Mesothelial cell of epicardium (in vitro differentiated cells): ENCODE data around the gene DIP2C. TPM values are rescaled to one million over a fixed set of nuclear protein-coding genes. Genes with fewer than 3 reads are reported as not detected.

Experiments used
- DNase-seq, 2 experiments: peaks; one replicate each; pipeline ENCODE4 v3.0.0; 2021; ENCODE audit warnings: low spot score in 2 of 2; ENCODE audit not compliant: unreplicated experiment in 2 of 2
- H3K27ac Mint-ChIP-seq: 2 replicates; pipeline ENCODE4 v1.8.0; 2021; ENCODE audit warnings: mixed read lengths
- H3K27me3 Mint-ChIP-seq: 2 replicates; pipeline ENCODE4 v1.8.0; 2021; ENCODE audit warnings: low read depth, mixed read lengths
- H3K36me3 Mint-ChIP-seq: 2 replicates; pipeline ENCODE4 v1.8.0; 2021; ENCODE audit warnings: mixed read lengths
- H3K4me1 Mint-ChIP-seq: 2 replicates; pipeline ENCODE4 v1.8.0; 2021; ENCODE audit warnings: mixed read lengths
- H3K4me3 Mint-ChIP-seq: 2 replicates; pipeline ENCODE4 v1.8.0; 2021; ENCODE audit warnings: mild to moderate bottlenecking, moderate library complexity, mixed read lengths
- H3K9me3 Mint-ChIP-seq: 2 replicates; pipeline ENCODE4 v1.8.0; 2021; ENCODE audit warnings: mixed read lengths
- CTCF ChIP-seq: fragments of 200-600 bp; sonication (generic); IDR thresholded peaks from one replicate; pipeline ENCODE4 v1.5.0; 2021; ENCODE audit warnings: antibody characterized with exemption; ENCODE audit not compliant: unreplicated experiment
- total RNA-seq: library from RNA; stranded (reverse); gene quantifications from 3 replicates; pipeline ENCODE4 v1.2.1, GENCODE V29; 2021

Gene DIP2C
- 30.3 to 30.8 TPM (median 30.6 TPM) in 3 replicates for total RNA-seq

GRCh38 chr10:689452-690371 is at the start of gene DIP2C:
Gene DIP2C, minus strand, starts transcription at chr10:689668. Its CDS starts 90 bp downstream, at chr10:689578.
- H3K4me3 Mint-ChIP-seq = peak within 1 kb of the TSS; percentile 83
- H3K4me1 Mint-ChIP-seq = peaks cover 34% of the 10 kb centered on the region
- no peak for TF ChIP-seq CTCF
- peaks cover 9% of the 10 kb centered on the region for H3K27me3 Mint-ChIP-seq
- no peaks in the 10 kb centered on the region for H3K36me3 Mint-ChIP-seq
- no peaks in the 10 kb centered on the region for H3K9me3 Mint-ChIP-seq
- DNase-seq = peak; percentile 77 to 84
- peak within 1 kb of the TSS; percentile 93 for H3K27ac Mint-ChIP-seq

- H3K4me1 Mint-ChIP-seq = no peaks in the 10 kb centered on the region
- no peak overlapping the region for H3K4me3 Mint-ChIP-seq
- H3K9me3 Mint-ChIP-seq = peaks cover 15% of the 10 kb centered on the region
- no peak for DNase-seq
- H3K36me3 Mint-ChIP-seq = no peaks in the 10 kb centered on the region
- H3K27ac Mint-ChIP-seq = no peak overlapping the region
- H3K27me3 Mint-ChIP-seq = peaks cover 21% of the 10 kb centered on the region
- no peak for TF ChIP-seq CTCF
Observed at GRCh38 chr10:734481-734880, 45.0 kb upstream of the DIP2C start.

GRCh38 chr10:733086-733485 is 43.6 kb upstream of the DIP2C start:
- Mint-ChIP-seq H3K36me3 (no peaks in the 10 kb centered on the region), H3K4me1 (no peaks in the 10 kb centered on the region), H3K4me3 (no peak overlapping the region), H3K27me3 (peaks cover 21% of the 10 kb centered on the region), H3K9me3 (peaks cover 15% of the 10 kb centered on the region), H3K27ac (no peak overlapping the region)
- DNase-seq = no peak
- TF ChIP-seq CTCF = no peak

- Mint-ChIP-seq H3K4me1 (peaks cover 5% of the 10 kb centered on the region), H3K27me3 (peaks cover 20% of the 10 kb centered on the region), H3K36me3 (no peaks in the 10 kb centered on the region), H3K4me3 (no peak overlapping the region), H3K27ac (no peak overlapping the region), H3K9me3 (peaks cover 7% of the 10 kb centered on the region)
- DNase-seq = no peak
- no peak for TF ChIP-seq CTCF
Observed at GRCh38 chr10:729213-729612, 39.7 kb upstream of the DIP2C start.

- no peak for TF ChIP-seq CTCF
- peaks cover 5% of the 10 kb centered on the region for H3K4me1 Mint-ChIP-seq
- H3K4me3 Mint-ChIP-seq = no peak overlapping the region
- peaks cover 4% of the 10 kb centered on the region for H3K9me3 Mint-ChIP-seq
- no peak overlapping the region for H3K27ac Mint-ChIP-seq
- peaks cover 16% of the 10 kb centered on the region for H3K27me3 Mint-ChIP-seq
- H3K36me3 Mint-ChIP-seq = no peaks in the 10 kb centered on the region
- no peak for DNase-seq
Observed at GRCh38 chr10:728603-729002, 39.1 kb upstream of the DIP2C start.
